Cerebellar cortex (tissue), 1 donor: Measurements from ENCODE around the gene SLC33A1.

Experiments
- DNase-seq: peaks from one replicate; pipeline ENCODE4 v3.0.0-alpha.2; 2015; ENCODE audit warnings: low spot score

SLC33A1 gene

DNA sequence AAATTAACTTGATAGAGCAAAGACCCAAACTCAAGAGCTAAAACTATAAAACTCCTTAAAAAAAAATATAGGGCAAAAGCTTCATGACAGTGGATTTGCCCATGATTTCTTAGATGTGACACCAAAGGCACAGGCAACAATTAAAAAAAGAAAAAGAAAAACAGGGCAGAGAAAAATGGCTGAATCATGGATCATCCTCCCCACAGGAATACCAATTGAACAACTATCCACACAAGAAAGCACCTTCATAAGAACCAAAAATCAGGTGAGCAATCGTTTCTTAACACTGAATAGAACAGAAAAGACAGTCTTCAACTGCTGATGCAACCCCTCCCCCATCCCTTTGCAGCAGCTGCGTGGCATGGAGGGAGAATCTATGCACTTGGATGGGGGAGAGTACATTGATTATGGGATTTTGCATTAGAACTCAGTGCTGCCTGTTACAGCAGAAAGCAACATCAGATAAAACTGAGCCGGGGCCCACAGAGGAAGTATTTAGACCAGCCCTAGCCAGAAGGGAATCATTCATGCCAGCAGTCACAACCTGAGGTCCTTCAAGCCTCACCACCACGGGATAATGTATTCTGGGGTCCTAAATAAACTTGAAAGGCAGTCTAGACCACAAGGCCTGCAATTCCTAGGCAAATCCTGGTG lies 63.8 kb downstream of the SLC33A1 start:
- no peak for DNase-seq

DNA sequence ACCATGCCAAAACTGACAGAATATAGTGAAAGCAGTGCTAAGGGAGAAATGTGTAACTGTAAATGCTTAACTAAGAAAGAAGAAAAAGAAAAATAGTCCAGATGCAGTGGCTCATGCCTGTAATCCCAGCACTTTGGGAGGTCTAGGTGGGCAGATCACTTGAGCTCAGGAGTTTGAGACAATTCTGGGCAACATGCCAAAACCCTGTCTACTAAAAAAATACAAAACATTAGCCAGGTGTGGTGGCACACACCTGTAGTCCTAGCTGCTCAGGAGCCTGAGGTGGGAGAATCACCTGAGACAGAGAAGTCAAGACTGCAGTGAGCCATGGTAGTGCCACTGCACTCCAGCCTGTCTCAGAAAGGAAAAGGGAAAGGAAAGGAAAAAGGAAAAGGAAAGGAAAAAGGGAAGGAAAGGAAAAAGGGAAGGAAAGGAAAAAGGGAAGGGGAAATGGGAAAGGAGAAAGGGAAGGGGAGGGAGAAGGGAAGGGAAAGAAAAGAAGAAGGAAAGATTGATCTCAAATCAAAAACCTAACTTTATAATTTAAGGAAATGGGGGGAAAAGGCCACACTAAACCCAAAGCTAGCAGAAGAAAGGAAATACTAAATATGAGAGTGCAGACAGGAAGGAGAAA lies 68.4 kb downstream of the SLC33A1 start:
- DNase-seq = no peak

DNA sequence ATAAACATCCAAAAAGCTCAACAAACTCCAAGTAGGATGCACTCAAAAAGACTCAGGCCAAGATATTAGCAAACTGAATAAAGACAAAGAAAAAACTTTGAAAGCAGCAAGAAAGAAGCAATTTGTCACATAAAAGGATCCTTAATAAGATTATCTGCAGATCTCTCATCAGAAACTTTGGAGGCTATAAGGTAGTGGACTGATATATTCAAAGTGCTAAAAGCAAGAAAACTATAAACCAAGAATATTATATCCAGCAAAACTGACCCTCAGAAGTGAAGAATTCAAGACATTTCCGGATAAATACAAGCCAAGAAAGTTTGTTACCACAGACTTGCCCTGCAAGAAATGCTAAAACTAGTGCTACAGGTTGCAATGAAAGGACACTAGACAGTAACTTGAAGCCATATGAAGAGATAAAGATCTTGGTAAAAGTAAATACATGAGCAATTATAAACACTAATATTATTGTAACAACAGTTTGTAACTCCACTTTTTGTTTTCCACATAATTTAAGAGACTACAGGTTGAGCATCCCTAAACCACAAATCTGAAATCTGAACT lies 71.8 kb downstream of the SLC33A1 start:
- DNase-seq = no peak

GRCh38 chr3:155780291-155780690 lies 73.9 kb downstream of the SLC33A1 start:
- DNase-seq = no peak

- no peak for DNase-seq
Observed at GRCh38 chr3:155778462-155778861, 75.8 kb downstream of the SLC33A1 start.

DNA sequence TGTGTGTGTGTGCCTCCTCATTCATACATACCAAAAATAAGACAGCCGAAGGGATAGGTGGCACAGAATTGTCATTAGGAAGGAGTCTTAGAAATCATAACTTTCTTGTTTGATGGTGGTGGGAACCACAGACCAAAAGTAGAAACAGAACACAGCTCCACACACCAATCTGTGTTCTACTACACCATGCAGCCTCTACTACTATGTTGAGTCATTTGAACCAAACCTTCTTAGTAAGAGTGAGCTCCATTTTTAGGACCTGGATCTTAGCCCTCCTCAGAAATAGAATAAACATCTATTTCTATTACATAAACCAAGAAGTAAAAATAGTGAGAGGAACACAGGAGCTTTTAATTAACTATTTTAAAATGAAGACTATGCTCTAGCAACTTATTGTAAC lies 81.4 kb downstream of the SLC33A1 start:
- DNase-seq = no peak

GRCh38 chr3:155771126-155771525 lies 83.1 kb downstream of the SLC33A1 start:
- no peak for DNase-seq
